Stimulated activated naive CD4-positive, alpha-beta T cell treated with Interleukin-2 at 50 U/mL for 16 hours (primary cell): ENCODE data around the gene MCMBP.
"Not testable (repeated sequence)": the region's sequence is repeated elsewhere in the genome, so short reads cannot be mapped to it uniquely, and the experiment has no call there.

Source experiments
- DNase-seq: peaks from one replicate; lab custom pipeline; 2025; lab: John Stamatoyannopoulos, UW

The MCMBP gene

GRCh38 chr10:119830851-119831250 is 41.8 kb downstream of the MCMBP start:
- DNase-seq: no peak

DNA sequence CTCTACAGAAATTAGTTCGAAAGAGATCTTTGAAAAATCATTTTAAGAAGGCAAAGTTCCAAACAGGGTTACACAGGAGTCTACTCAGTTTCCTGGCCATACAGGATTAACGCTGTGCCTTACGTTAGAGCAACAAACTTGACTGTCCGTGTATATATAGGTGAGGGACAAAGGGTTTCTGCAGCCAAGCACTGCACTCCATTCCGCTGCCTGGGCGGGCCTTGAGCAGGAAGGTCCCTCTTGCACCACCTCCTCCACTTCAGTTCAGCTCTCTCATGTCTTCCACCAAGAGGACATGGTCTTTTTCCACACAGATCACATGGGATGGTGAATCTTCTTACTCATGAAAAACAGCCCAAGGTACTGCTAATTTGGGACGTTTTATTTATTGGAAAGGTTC is 43.2 kb downstream of the MCMBP start:
- no peak for DNase-seq

GRCh38 chr10:119827430-119827829 is 45.2 kb downstream of the MCMBP start:
- DNase-seq: no peak

GRCh38 chr10:119826771-119827170 is 45.9 kb downstream of the MCMBP start:
- no peak for DNase-seq

DNA sequence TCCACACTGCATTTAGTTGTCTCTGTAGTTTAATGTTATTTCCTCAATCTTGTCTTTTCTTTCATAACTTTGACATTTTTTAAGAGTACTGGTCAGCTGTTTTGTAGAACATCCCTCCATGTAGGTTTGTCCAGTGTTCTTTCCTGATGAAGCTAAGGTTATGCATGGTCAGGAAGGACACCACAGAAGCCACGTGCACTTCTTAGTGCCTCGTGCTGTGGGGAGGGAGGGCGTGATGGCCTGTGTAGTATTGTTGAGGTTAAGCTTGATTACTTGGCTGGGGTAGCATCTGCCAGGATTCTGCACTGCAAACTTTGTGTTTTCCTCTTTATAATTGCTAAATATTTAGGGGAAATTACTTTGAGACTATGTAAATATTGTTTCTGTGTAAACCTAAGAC is 48.3 kb downstream of the MCMBP start:
- DNase-seq: no peak

GRCh38 chr10:119821182-119821581 is 51.5 kb downstream of the MCMBP start:
- no peak for DNase-seq

DNA sequence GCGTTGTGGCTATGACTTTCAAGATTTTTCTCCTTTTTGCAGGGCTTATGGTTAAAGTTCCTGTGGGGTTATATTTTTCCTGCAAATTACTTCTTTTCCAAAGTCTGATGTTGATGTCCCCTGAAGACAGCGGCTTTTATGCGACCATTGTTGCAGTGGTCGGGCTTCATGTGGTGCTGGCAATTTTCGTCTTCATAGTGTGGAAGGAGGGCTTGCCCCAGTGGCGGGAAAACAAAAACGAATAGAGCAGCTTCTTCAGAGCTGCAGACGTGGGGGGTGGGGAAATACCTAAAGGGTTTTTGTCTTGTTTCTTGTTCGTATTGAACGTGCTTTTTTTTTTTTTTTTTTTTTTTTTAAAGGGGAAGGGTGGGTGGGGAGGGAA is 53.8 kb downstream of the MCMBP start:
- DNase-seq: no peak

DNA sequence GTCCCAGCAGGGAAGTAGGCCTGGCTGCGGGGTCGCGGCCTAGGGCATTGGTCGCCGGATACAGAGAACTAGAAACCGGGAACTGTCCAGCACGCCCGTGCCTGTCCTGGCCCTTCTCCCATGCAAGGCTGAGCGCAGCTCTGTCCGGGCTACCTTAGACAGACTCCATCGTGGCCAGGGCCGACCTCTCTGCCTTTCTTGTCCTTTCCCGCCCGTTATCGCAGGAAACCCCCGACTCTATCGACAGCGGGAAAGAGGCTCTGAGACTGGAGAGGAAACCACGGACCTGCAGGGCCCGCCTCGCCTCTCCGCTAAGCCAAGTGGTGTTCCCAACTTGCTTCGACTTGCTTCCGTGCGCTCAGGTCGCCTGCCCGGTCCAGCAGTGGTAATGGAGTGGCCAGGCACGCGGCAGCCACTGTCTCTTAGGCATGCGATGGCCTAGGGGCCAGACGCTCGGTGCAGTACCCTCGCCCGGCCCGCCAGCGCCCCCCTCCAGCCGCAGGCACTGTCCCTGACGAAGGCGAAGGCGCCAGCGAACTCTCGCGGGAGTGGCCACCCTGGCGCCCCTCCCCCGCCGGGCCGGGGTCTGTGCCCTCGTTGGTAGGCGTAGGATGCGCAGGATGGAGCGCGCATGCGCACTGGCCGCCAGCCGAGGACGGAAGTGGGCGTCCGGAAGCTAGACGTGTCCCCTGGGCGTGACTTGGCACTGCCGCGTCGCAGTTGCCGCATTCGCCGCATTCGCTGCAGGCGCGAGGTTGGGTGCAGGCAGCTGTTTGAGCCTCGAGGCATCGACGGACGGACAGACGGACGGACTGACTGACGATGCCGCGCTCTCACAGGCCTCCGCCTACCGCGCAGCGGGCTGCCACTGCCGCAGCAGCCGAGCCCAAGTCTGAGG is 54.4 kb downstream of the MCMBP start:
- no peak for DNase-seq

DNA sequence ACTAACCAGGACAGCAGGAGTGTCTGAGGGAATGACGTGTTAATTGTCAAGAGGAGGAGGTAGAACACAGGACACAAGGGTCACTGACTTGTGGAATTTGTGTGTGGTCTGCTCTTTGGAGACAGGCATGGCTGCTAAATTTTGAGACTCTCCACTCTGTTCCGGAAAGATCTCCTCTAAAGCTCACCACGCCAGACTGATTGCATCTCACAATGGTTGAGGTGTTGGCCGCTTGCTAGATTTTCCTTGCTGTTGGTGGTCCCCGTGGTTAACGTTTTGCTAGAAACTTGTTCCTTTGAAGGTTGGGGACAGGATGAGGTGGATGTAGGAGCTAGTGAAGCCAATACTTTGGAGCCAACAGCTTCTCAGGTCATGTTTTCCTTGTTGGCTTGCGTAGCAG is 57.0 kb downstream of the MCMBP start:
- no peak for DNase-seq

DNA sequence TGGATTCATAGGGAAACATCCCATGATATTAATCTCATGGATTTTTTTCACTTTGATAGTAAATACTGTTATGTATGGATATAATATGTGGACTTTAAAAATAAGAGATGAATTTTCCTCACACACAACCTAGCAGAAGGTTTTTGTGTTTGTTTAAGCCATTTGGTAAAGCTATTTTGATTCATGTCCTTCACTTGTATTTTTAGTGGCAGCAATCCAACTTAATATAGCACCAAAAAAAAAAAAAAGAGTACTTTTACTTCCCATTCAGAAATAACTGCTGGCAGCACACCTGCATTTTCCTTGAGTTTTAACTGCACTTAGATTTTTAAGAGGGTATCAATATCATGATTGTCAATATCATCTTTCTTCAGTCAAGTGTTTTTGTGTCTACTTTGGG is 60.0 kb downstream of the MCMBP start:
- DNase-seq: no peak

GRCh38 chr10:119811122-119811521 is 61.5 kb downstream of the MCMBP start:
- DNase-seq: no peak

DNA sequence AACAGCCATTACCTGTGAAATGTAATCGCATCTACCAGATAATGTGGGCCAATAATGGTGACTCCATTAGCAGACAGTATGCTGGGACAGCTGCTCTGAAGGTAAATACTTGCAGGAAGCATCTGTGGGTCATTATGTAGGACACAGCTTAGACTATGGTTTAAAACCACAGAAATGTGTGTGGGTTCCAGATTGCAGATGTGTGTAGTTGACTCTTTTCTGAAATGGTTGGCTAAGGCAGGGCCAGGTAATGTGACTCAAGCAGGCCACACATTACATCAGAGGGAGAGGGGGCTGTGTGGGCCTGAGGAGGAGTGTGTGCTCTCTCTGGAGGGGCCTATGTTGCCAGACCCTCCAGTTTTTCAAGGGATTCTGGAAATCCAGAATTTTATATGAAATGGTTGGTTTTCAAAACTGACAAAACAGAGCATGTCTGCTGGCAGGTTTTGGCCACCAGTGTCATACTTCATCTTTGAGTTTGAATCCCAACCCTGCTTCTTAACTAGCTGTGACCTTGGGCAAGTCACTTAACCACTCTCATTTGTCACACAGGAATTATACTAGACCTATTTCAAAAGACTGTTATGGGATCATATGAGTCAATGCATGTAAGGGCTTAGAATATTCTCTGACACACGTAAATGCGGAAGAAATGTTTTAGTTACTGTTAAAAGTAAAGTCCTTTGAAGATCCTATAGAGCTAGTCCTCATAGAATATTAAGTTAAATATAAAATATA is 64.5 kb downstream of the MCMBP start:
- no peak for DNase-seq

DNA sequence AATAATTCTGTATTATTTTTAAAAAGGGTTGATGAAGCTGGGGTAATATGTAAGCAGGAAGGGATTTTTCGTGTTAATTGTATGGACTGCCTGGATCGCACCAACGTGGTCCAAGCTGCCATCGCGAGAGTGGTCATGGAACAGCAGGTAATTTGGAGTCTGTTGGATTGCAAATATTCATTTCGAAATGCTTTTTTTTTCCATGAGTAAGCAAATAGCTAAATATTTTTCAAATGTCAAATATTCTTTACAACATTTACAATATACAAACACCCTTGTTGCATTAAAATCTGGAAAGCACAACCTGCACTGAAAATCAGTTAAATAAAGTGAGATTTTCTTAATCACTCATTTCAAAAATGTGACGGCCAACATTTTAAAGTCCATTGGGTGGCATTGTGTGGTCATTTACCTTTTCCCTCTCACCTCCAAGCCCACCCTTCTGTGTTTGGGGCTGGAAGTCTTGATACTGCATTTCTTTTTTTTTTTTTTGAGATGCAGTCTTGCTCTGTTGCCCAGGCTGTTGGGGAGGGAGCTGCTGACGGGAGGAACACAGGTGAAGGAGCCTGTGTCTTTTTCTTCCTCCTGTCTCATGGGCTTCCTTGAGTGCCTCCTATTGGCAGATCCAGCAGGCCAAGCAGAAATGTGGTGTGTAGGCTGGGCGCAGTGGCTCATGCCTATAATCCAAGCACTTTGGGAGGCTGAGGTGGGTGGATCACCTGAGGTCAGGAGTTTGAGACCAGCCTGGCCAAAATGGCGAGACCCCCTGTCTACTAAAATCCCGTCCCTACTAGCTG is 66.1 kb downstream of the MCMBP start:
- DNase-seq: no peak

- no peak for DNase-seq
These were observed 66.9 kb downstream of the MCMBP start for GRCh38 chr10:119805702-119806230.

DNA sequence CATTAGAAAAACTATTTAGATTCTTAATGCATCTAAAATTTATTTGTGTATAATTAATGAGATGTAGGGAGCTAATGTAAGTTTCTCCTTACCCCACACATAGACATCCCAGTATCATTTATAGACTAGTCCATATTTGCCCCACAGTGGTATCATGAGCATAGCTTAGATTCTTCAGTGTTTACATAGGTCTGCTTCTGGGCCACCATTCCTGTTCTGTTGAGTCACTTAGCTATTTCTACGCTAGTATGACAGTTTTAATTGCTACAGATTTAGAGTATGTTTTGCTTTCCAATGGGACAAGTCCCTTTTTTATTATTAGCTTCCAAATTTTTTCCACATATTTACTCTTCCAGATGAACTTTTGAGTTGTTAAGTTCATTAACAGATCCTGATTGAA is 69.4 kb downstream of the MCMBP start:
- DNase-seq: no peak

- no peak for DNase-seq
These were observed 70.6 kb downstream of the MCMBP start for GRCh38 chr10:119801998-119802538.

DNA sequence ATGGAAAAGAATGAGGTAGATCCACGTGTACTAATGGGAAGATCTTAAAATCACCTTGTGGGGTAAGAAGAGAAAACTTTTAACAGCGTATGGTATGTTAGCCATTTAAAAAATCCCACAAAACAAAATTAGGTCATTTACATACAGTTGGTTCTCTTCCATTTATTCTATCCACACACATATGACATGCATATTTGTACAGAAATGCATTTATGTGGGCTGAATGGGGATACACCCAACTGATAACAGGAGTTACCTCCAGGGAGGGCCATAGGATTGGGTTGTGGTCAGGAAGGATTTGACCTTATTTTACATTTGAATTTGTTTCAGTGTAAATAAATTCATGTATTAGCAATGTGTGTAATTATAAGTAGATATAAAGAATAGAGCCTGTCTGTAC is 71.5 kb downstream of the MCMBP start:
- DNase-seq: no peak

- DNase-seq: no peak
These were observed 76.6 kb downstream of the MCMBP start for GRCh38 chr10:119796039-119796438.

DNA sequence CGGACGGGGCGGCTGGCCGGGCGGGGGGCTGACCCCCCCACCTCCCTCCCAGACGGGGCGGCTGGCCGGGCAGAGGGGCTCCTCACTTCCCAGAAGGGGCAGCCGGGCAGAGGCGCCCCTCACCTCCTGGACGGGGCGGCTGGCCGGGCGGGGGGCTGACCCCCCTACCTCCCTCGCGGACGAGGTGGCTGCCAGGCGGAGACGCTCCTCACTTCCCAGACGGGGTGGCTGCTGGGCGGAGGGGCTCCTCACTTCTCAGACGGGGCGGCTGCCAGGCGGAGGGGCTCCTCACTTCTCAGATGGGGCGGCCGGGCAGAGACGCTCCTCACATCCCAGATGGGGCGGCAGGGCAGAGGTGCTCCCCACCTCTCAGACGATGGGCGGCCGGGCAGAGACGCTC is 77.5 kb downstream of the MCMBP start:
- not testable (repeated sequence) for DNase-seq

DNA sequence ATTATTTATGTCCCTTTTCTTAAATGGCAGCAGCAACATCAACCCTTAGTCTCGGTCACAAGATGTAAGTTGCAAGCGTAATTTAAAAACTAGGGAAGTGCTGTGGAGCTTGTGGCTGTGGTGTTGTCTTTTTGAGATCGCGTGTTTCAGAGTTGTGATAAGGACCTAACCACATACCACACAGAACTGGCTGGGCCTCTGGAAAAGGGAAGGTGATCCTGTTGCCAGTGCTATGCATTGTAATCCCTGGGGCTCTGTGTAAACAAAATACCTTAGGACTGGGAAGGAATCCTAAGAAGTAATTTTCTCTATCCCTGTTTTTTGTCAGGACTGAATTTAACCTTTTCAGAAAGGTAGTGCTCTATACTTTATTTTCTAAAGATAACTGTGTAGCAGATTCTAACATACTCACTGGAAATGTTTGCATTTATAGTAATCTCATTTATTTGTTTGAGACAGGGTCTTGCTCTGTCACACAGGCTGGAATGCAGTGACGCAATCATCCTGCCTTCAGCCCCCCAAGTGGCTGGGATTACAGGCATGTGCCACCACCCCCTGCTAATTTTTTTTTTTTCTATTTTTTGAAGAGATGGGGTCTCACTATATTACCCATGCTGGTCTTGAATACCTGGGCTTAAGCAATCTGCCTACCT is 86.4 kb downstream of the MCMBP start:
- DNase-seq: no peak

GRCh38 chr10:119784340-119785067 is 88.1 kb downstream of the MCMBP start:
- no peak for DNase-seq
